ENCODE measurements around the gene WDR54. TPM values are rescaled to one million over a fixed set of nuclear protein-coding genes. Genes with fewer than 3 reads are reported as not detected.

WDR54 gene, protein sequence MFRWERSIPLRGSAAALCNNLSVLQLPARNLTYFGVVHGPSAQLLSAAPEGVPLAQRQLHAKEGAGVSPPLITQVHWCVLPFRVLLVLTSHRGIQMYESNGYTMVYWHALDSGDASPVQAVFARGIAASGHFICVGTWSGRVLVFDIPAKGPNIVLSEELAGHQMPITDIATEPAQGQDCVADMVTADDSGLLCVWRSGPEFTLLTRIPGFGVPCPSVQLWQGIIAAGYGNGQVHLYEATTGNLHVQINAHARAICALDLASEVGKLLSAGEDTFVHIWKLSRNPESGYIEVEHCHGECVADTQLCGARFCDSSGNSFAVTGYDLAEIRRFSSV
- 76.9 to 89.4 TPM (median 88.0 TPM) in 5 replicates for total RNA-seq (2022; extraction: Qiagen RNA extraction)

GRCh38 chr2:74421221-74421870 is at the start of gene WDR54, which contains the start of gene C2orf81:
Gene WDR54, plus strand, starts transcription at chr2:74421730. Its CDS starts 424 bp downstream, at chr2:74422154.
Gene C2orf81, minus strand, starts transcription at chr2:74421619. Its CDS starts 59 bp downstream, at chr2:74421560.

GRCh38 chr2:74379851-74380789 is 41.4 kb upstream of the WDR54 start, which contains the start of gene DCTN1:
Gene DCTN1, minus strand, starts transcription at chr2:74380311. Its CDS starts 274 bp downstream, at chr2:74380037.

GRCh38 chr2:74441690-74442482 is 20.4 kb downstream of the WDR54 start, which contains the start of gene RTKN:
Gene RTKN, minus strand, starts transcription at chr2:74441937. Its CDS starts 121 bp downstream, at chr2:74441816.

DNA sequence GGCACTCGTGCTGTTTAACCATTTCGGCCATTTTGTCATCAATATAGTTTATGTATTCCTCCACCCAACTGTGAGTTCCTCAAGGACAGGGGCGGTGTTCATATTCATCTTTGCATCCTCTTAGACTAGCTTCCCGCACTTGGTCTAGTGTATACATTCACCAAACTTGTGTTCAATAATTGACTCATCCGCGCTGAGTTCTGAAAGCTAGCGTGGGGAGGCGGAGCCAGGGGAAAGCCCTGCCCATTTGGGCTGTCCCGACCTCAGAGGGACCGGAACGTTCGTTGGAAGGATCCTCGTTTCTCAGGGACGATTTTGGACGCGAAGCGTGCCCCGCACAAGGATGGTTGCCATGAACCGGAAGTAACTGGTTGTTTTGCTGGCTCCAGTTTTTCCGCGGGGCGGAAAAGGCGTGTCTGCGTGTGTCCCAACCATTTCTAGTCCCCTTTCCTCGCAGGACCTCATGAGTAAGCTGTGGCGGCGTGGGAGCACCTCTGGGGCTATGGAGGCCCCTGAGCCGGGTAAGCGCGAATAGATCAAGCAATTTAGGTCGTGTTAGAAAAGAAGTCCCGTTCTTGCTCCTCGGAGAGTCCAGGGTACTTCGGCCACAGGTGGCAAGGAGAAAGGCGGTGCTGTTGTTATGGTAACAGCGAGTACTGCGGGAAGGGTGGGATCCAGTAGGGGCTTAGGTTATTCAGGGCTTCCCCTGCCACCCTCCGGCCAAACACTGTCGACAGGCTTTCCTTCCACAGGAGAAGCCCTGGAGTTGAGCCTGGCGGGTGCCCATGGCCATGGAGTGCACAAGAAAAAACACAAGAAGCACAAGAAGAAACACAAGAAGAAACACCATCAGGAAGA is 33.4 kb downstream of the WDR54 start, which contains the start of gene INO80B:
Gene INO80B, plus strand, starts transcription at position 434 of the 858 bp plus-strand sequence. Its CDS starts 30 bp downstream, at position 464.

GRCh38 chr2:74458132-74458937 is 36.8 kb downstream of the WDR54 start, which contains the start of gene WBP1:
Gene WBP1, plus strand, starts transcription at chr2:74458438. Its CDS starts 165 bp downstream, at chr2:74458603.

GRCh38 chr2:74472086-74472944 is 50.8 kb downstream of the WDR54 start, which contains the start of gene MRPL53:
Gene MRPL53, minus strand, starts transcription at chr2:74472680. Its CDS starts 20 bp downstream, at chr2:74472660.

Other genes starting within 250 kb of the WDR54 start
- 66.2 to 90.4 TPM (median 80.3 TPM) in 5 replicates for gene MOB1A, start 242.9 kb upstream of the WDR54 start, total RNA-seq (2022; extraction: Qiagen RNA extraction)
- 136 to 148 TPM (median 145 TPM) in 5 replicates for gene MTHFD2, start 223.1 kb upstream of the WDR54 start, total RNA-seq (2022; extraction: Qiagen RNA extraction)
- gene SLC4A5, start 78.3 kb upstream of the WDR54 start, total RNA-seq (2022; extraction: Qiagen RNA extraction), result 0.07 to 0.41 TPM (median 0.36 TPM) in 5 replicates
- gene DCTN1, start 41.4 kb upstream of the WDR54 start, total RNA-seq (2022; extraction: Qiagen RNA extraction), result 112 to 150 TPM (median 144 TPM) in 5 replicates
- 2.4 to 3.7 TPM (median 2.6 TPM) in 5 replicates for gene C2orf81, start 111 bp upstream of the WDR54 start, total RNA-seq (2022; extraction: Qiagen RNA extraction)
- gene RTKN, start 20.2 kb downstream of the WDR54 start, total RNA-seq (2022; extraction: Qiagen RNA extraction), result 18.9 to 25.9 TPM (median 23.9 TPM) in 5 replicates
- gene INO80B, start 33.4 kb downstream of the WDR54 start, total RNA-seq (2022; extraction: Qiagen RNA extraction), result 42.6 to 53.6 TPM (median 49.0 TPM) in 5 replicates
- 47.3 to 87.4 TPM (median 83.1 TPM) in 5 replicates for gene WBP1, start 36.7 kb downstream of the WDR54 start, total RNA-seq (2022; extraction: Qiagen RNA extraction)
- gene MOGS, start 43.7 kb downstream of the WDR54 start, total RNA-seq (2022; extraction: Qiagen RNA extraction), result 37.4 to 54.3 TPM (median 52.0 TPM) in 5 replicates
- 106 to 149 TPM (median 141 TPM) in 5 replicates for gene MRPL53, start 51.0 kb downstream of the WDR54 start, total RNA-seq (2022; extraction: Qiagen RNA extraction)
- gene CCDC142, start 61.3 kb downstream of the WDR54 start, total RNA-seq (2022; extraction: Qiagen RNA extraction), result 11.6 to 16.5 TPM (median 14.2 TPM) in 5 replicates
- gene TTC31, start 61.4 kb downstream of the WDR54 start, total RNA-seq (2022; extraction: Qiagen RNA extraction), result 15.7 to 17.7 TPM (median 16.1 TPM) in 5 replicates
- 2.7 to 3.7 TPM (median 3.1 TPM) in 5 replicates for gene LBX2, start 77.9 kb downstream of the WDR54 start, total RNA-seq (2022; extraction: Qiagen RNA extraction)
- 30.8 to 43.0 TPM (median 33.4 TPM) in 5 replicates for gene PCGF1, start 86.0 kb downstream of the WDR54 start, total RNA-seq (2022; extraction: Qiagen RNA extraction)
- 0.19 to 0.58 TPM (median 0.33 TPM) in 5 replicates for gene TLX2, start 92.7 kb downstream of the WDR54 start, total RNA-seq (2022; extraction: Qiagen RNA extraction)
- gene DQX1, start 104.5 kb downstream of the WDR54 start, total RNA-seq (2022; extraction: Qiagen RNA extraction), result 0.10 to 0.19 TPM (median 0.14 TPM) in 4 of 5 replicates, not detected in the other
- 197 to 259 TPM (median 233 TPM) in 5 replicates for gene AUP1, start 108.0 kb downstream of the WDR54 start, total RNA-seq (2022; extraction: Qiagen RNA extraction)
- gene HTRA2, start 108.2 kb downstream of the WDR54 start, total RNA-seq (2022; extraction: Qiagen RNA extraction), result 31.4 to 42.9 TPM (median 39.7 TPM) in 5 replicates
- gene LOXL3, start 132.2 kb downstream of the WDR54 start, total RNA-seq (2022; extraction: Qiagen RNA extraction), result 0.20 to 0.50 TPM (median 0.44 TPM) in 5 replicates
- 3.8 to 5.3 TPM (median 4.1 TPM) in 5 replicates for gene DOK1, start 133.0 kb downstream of the WDR54 start, total RNA-seq (2022; extraction: Qiagen RNA extraction)
- not detected in 5 replicates for gene M1AP, start 226.6 kb downstream of the WDR54 start, total RNA-seq (2022; extraction: Qiagen RNA extraction)
- gene SEMA4F, start 232.5 kb downstream of the WDR54 start, total RNA-seq (2022; extraction: Qiagen RNA extraction), result 9.6 to 15.2 TPM (median 10.2 TPM) in 5 replicates

All from A549 treated with Mapracorat at 1 μM for 4 hours (cell line).